Sigmoid colon (tissue), 4 donors: Measurements from ENCODE around the gene VPS37B.

ENCODE experiments used
- EP300 ChIP-seq, 4 donors: sonication (generic); formaldehyde crosslinking; IDR thresholded peaks; one replicate each; pipeline ENCODE4 v1.6.1; 2017; ENCODE audit warnings: antibody characterized with exemption in 4 of 4
- POLR2A ChIP-seq, 2 donors: fragments of 450-650 bp; IDR thresholded peaks; one replicate each; pipeline ENCODE4 v1.6.1; 2016; ENCODE audit warnings: antibody characterized with exemption in 2 of 2, mild to moderate bottlenecking in 2 of 2, moderate library complexity in 2 of 2
- POLR2AphosphoS5 ChIP-seq, 4 donors: sonication (generic); formaldehyde crosslinking; IDR thresholded peaks; one replicate each; pipeline ENCODE4 v1.6.1; 2017; ENCODE audit warnings: antibody characterized with exemption in 4 of 4
- TF ChIP-seq, protein P1 (sequence below), 4 experiments: fragments of 450-650 bp in 3 of 4; fragments of 200-600 bp in 1 of 4; IDR thresholded peaks; one replicate each; pipeline ENCODE4 v1.5.1; 2016 to 2019; ENCODE audit warnings: antibody characterized with exemption in 4 of 4, mild to moderate bottlenecking in 3 of 4, moderate library complexity in 2 of 4

DNA sequence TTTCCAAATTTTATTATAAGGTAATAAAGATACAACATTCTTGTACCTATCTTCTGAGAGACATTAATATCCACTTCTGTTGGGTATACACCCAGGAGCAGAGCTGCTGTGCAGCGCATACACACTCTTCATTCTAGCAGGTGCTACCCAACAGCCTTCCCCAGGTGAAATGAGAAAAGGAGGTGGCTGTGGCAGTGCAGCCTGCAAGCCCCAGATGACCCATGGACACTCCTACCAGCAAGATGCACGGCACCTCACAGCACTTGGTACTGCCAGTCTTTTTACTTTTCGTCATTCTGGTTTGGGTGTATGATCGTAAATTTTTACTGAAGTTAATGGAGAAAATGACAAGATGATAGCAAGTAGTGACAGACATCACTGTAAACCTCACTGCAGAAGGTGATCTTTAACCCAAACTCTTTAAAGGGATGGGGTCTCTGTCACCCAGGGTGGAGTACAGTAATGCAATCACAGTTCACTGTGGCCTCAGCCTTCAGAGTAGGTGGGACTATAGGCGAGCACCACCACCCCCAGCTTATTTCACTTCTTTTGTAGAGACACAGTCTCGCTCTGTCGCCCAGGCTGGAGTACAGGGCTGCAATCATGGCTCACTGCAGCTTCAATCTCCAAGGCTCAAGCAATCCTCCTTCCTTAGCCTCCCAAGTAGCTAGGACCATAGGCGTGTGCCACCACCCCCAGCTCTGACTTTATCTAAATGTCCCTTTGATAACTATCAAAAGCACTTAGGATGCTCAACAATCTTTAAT, 26.5 kb downstream of the VPS37B start:
- TF ChIP-seq, protein P1, sequence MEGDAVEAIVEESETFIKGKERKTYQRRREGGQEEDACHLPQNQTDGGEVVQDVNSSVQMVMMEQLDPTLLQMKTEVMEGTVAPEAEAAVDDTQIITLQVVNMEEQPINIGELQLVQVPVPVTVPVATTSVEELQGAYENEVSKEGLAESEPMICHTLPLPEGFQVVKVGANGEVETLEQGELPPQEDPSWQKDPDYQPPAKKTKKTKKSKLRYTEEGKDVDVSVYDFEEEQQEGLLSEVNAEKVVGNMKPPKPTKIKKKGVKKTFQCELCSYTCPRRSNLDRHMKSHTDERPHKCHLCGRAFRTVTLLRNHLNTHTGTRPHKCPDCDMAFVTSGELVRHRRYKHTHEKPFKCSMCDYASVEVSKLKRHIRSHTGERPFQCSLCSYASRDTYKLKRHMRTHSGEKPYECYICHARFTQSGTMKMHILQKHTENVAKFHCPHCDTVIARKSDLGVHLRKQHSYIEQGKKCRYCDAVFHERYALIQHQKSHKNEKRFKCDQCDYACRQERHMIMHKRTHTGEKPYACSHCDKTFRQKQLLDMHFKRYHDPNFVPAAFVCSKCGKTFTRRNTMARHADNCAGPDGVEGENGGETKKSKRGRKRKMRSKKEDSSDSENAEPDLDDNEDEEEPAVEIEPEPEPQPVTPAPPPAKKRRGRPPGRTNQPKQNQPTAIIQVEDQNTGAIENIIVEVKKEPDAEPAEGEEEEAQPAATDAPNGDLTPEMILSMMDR (IDR thresholded peaks at IDR 0.05) = no peak
- TF ChIP-seq EP300 (IDR thresholded peaks at IDR 0.05) = no peak
- no peak for TF ChIP-seq POLR2A (IDR thresholded peaks at IDR 0.05)
- no peak for TF ChIP-seq POLR2AphosphoS5 (IDR thresholded peaks at IDR 0.05)
